Breast epithelium (tissue), 4 donors: Measurements from ENCODE around the gene ZNF44. TPM values are rescaled to one million over a fixed set of nuclear protein-coding genes. Genes with fewer than 3 reads are reported as not detected.

Experiments used
- DNase-seq, 2 donors: peaks; one replicate each; pipeline ENCODE4 v3.0.0-alpha.2; 2019; ENCODE audit warnings: low spot score in 2 of 2
- H3K27ac ChIP-seq, 2 donors: fragments of 200-600 bp; sonication (generic) in 1 of 2; one replicate each; pipeline ENCODE4 v1.5.1; 2016 to 2019; ENCODE audit warnings: mild to moderate bottlenecking in 1 of 2
- H3K27me3 ChIP-seq, 2 donors: fragments of 200-600 bp; sonication (generic) in 1 of 2; one replicate each; pipeline versions ENCODE4 v1.5.1 to v1.6.0; 2017 to 2019; ENCODE audit warnings: control low read depth in 1 of 2, mild to moderate bottlenecking in 1 of 2
- H3K36me3 ChIP-seq: fragments of 200-600 bp; one replicate; pipeline ENCODE4 v1.5.1; 2019
- H3K4me1 ChIP-seq, 2 donors: fragments of 200-600 bp; sonication (generic); one replicate each; pipeline ENCODE4 v1.5.1; 2016 to 2019; ENCODE audit warnings: control low read depth in 1 of 2
- H3K4me3 ChIP-seq, 3 donors: fragments of 200-600 bp; sonication (generic); 1 replicate in 2 of 3; 2 replicates in 1 of 3; pipeline ENCODE4 v1.5.1; 2016 to 2019; ENCODE audit warnings: mild to moderate bottlenecking in 3 of 3, moderate library complexity in 2 of 3
- H3K9me3 ChIP-seq, 2 donors: fragments of 200-600 bp; sonication (generic) in 1 of 2; one replicate each; pipeline ENCODE4 v1.5.1; 2016 to 2019; ENCODE audit warnings: control low read depth in 1 of 2
- CTCF ChIP-seq, 3 donors: fragments of 450-650 bp; IDR thresholded peaks; one replicate each; pipeline ENCODE4 v1.5.1; 2016 to 2017; ENCODE audit warnings: antibody characterized with exemption in 3 of 3, mild to moderate bottlenecking in 3 of 3, moderate library complexity in 3 of 3
- POLR2A ChIP-seq: fragments of 450-650 bp; IDR thresholded peaks from one replicate; pipeline ENCODE4 v1.6.1; 2016; ENCODE audit warnings: antibody characterized with exemption, mild to moderate bottlenecking, moderate library complexity
- POLR2AphosphoS5 ChIP-seq, 3 donors: sonication (generic); formaldehyde crosslinking; IDR thresholded peaks; one replicate each; pipeline ENCODE4 v1.6.1; 2017; ENCODE audit warnings: antibody characterized with exemption in 3 of 3
- intact Hi-C: fragments of 100-400 bp; cut with DNase I; formaldehyde crosslinking; loops from one replicate; pipeline ENCODE4 v1.15.1; 2023; ENCODE audit warnings: low total_unique reads
- total RNA-seq, 3 donors: library from RNA; depleted of rRNA; stranded (reverse); fragments of >200 nt; gene quantifications; one replicate each; pipeline ENCODE4 v1.1.0, GENCODE V29; 2016

ZNF44 gene
- total RNA-seq, 3 donors from 2014 or later: 12.3 to 23.9 (median 21.7) TPM

- intact Hi-C loops: no loop called here
- no peaks in the 10 kb centered on the region for H3K36me3 ChIP-seq
- H3K9me3 ChIP-seq: peaks cover 9 to 12% of the 10 kb centered on the region in 2 donors
- no peaks in the 10 kb centered on the region for H3K4me1 ChIP-seq
- no peak overlapping the region for H3K4me3 ChIP-seq
- TF ChIP-seq CTCF (IDR thresholded peaks at IDR 0.05): no peak
- no peak for TF ChIP-seq POLR2A
- TF ChIP-seq POLR2AphosphoS5 (IDR thresholded peaks at IDR 0.05): no peak
- DNase-seq: no peak
- no peaks in the 10 kb centered on the region for H3K27me3 ChIP-seq
- no peak overlapping the region for H3K27ac ChIP-seq
These were observed 63.6 kb downstream of the ZNF44 start for GRCh38 chr19:12230751-12231733.

GRCh38 chr19:12229990-12230389, 64.7 kb downstream of the ZNF44 start:
- no peak for TF ChIP-seq CTCF (IDR thresholded peaks at IDR 0.05)
- no peak for TF ChIP-seq POLR2AphosphoS5 (IDR thresholded peaks at IDR 0.05)
- TF ChIP-seq POLR2A: no peak
- Histone ChIP-seq H3K36me3 (no peaks in the 10 kb centered on the region), H3K27me3 (no peaks in the 10 kb centered on the region), H3K4me1 (no peaks in the 10 kb centered on the region), H3K9me3 (peaks cover 9 to 12% of the 10 kb centered on the region in 2 donors), H3K27ac (no peak overlapping the region), H3K4me3 (no peak overlapping the region)
- no peak for DNase-seq
- intact Hi-C loops: no loop called here

DNA sequence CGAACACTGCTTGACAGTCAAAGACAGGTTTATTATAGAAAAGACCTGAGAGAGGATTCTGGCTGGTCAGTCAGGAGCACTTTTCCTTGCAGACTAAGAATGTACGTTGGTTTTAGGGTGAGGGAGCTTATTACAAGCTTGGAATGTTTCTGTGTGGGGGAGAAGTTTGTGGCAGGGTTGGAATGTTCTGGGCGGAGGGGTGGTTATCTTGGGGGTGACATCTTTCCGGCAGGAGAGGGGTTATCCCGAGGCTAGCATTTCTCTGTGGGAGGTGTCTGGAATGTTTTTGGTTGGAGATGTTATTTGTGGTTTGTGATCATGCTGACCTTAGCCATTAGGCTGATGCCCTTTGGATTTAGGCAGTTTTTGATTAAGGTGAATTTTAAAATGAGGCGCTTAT, 70.0 kb downstream of the ZNF44 start:
- Histone ChIP-seq H3K4me3 (no peak overlapping the region), H3K27me3 (no peaks in the 10 kb centered on the region), H3K36me3 (no peaks in the 10 kb centered on the region), H3K27ac (no peak overlapping the region), H3K9me3 (peaks cover 0 to 2% of the 10 kb centered on the region in 2 donors), H3K4me1 (no peaks in the 10 kb centered on the region)
- intact Hi-C loops: no loop called here
- DNase-seq: no peak
- TF ChIP-seq POLR2AphosphoS5 (IDR thresholded peaks at IDR 0.05) (no peak), POLR2A (no peak), CTCF (IDR thresholded peaks at IDR 0.05) (no peak)

DNA sequence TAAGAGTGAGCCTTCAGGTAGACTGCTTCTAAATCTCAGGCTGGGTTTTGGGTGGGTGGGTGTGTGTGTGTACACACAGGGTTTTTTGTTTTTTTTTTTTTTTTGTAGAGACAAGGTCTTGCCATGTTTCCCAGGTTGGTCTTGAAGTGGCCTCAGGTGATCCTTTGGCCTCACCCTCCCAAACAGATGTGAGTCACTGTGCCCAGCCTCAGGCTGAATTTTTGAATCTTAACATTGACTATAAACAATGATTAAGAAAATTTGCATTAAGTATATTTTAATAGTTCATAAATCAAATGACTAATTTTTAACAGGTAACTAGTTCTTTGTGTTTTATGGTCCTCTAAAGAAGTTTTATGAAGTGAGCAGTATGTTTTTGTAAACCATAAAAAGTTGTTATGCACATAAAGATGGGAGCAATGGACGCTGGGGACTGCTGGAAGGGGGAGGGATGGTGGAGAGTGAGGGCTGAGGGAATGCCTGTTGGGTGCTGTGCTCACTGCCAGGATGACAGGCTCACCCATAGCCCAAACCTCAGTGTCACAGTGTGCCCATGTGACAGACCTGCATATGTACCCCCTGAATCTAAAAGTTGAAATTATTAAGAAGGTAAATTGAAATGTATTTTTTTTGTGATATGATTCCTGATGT, 71.6 kb downstream of the ZNF44 start:
- no peak for DNase-seq
- no peak overlapping the region for H3K27ac ChIP-seq
- intact Hi-C loops: no loop called here
- no peaks in the 10 kb centered on the region for H3K36me3 ChIP-seq
- H3K4me3 ChIP-seq: no peak overlapping the region
- H3K4me1 ChIP-seq: no peaks in the 10 kb centered on the region
- TF ChIP-seq CTCF (IDR thresholded peaks at IDR 0.05) (no peak), POLR2A (no peak)
- peaks cover 2 to 15% of the 10 kb centered on the region in 2 donors for H3K9me3 ChIP-seq
- no peaks in the 10 kb centered on the region for H3K27me3 ChIP-seq

Other genes starting within 250 kb of the ZNF44 start
- under 1 TPM in 2 of 3 donors, not detected in 1; 0.33 to 0.88 TPM for gene ZNF878, start 241.9 kb downstream of the ZNF44 start, total RNA-seq
- gene ZNF844, start 230.2 kb downstream of the ZNF44 start, total RNA-seq: 10 to 100 TPM in 2 of 3 donors, 1 to 10 TPM in 1; 8.8 to 28.5 (median 11.8) TPM
- gene ZNF20, start 154.5 kb downstream of the ZNF44 start, total RNA-seq: 1 to 10 TPM; 1.4 to 8.2 (median 4.6) TPM
- 1 to 10 TPM; 4.3 to 9.5 (median 5.4) TPM for gene ZNF625, start 138.1 kb downstream of the ZNF44 start, total RNA-seq
- 10 to 100 TPM; 11.5 to 22.0 (median 12.8) TPM for gene ZNF136, start 131.8 kb downstream of the ZNF44 start, total RNA-seq
- gene ZNF563, start 38.8 kb upstream of the ZNF44 start, total RNA-seq: 1 to 10 TPM; 2.6 to 7.5 (median 5.2) TPM
- gene ZNF442, start 70.8 kb upstream of the ZNF44 start, total RNA-seq: 1 to 10 TPM; 2.6 to 3.7 (median 3.3) TPM
- 10 to 100 TPM in 1 of 3 donors, 1 to 10 TPM in 2; 6.4 to 10.4 (median 8.8) TPM for gene ZNF799, start 106.4 kb upstream of the ZNF44 start, total RNA-seq
- 10 to 100 TPM in 2 of 3 donors, 1 to 10 TPM in 1; 4.2 to 12.6 (median 10.8) TPM for gene ZNF443, start 146.1 kb upstream of the ZNF44 start, total RNA-seq
- 10 to 100 TPM in 1 of 3 donors, 1 to 10 TPM in 2; 3.0 to 10.2 (median 6.2) TPM for gene ZNF709, start 189.9 kb upstream of the ZNF44 start, total RNA-seq